Measurements from ENCODE around the gene OLFM4. TPM values are rescaled to one million over a fixed set of nuclear protein-coding genes. Genes with fewer than 3 reads are reported as not detected.

OLFM4 gene
- total and polyA plus RNA-seq, 2 donors from 2014 or later = 14.6 to 40.9 TPM

GRCh38 chr13:53014495-53015443 lies 13.8 kb upstream of the OLFM4 start:
- Histone ChIP-seq H3K4me1 (ENCODE audit: control insufficient read depth in 2 of 3, insufficient read depth in 2 of 3, low read depth in 1 of 3, low read length in 3 of 3) (peaks cover 0 to 3% (median 3%) of the 10 kb centered on the region in 3 donors), H3K9me3 (ENCODE audit: control insufficient read depth in 2 of 3, insufficient read depth in 1 of 3, low read length in 3 of 3) (peaks cover 0 to 4% (median 0%) of the 10 kb centered on the region in 3 donors), H3K4me3 (ENCODE audit: low read length in 3 of 3) (no peak overlapping the region), H3K9ac (ENCODE audit: low read length in 3 of 3) (no peak overlapping the region), H3K27me3 (ENCODE audit: control insufficient read depth, insufficient read depth, low read length) (no peaks in the 10 kb centered on the region), H3K36me3 (ENCODE audit: control insufficient read depth in 2 of 3, insufficient read depth in 3 of 3, low read length in 3 of 3) (no peaks in the 10 kb centered on the region), H3K27ac (ENCODE audit: low read depth in 2 of 2, low read length in 2 of 2) (no peak overlapping the region)
- DNase-seq = no peak
- intact Hi-C loops (cut with DNase I) = no loop called here
- TF ChIP-seq CTCF (IDR thresholded peaks at IDR 0.05; ENCODE audit: borderline replicate concordance, extremely low read depth, insufficient read depth) = no peak
- no peak for FAIRE-seq

GRCh38 chr13:53015971-53016370 lies 12.6 kb upstream of the OLFM4 start:
- DNase-seq (no peak), FAIRE-seq (no peak)
- no peak overlapping the region for H3K4me3 ChIP-seq (ENCODE audit: low read length in 3 of 3)
- H3K9me3 ChIP-seq (ENCODE audit: control insufficient read depth in 2 of 3, insufficient read depth in 1 of 3, low read length in 3 of 3) = peaks cover 0 to 4% (median 0%) of the 10 kb centered on the region in 3 donors
- intact Hi-C loops (cut with DNase I) = no loop called here
- H3K27me3 ChIP-seq (ENCODE audit: control insufficient read depth, insufficient read depth, low read length) = no peaks in the 10 kb centered on the region
- H3K4me1 ChIP-seq (ENCODE audit: control insufficient read depth in 2 of 3, insufficient read depth in 2 of 3, low read depth in 1 of 3, low read length in 3 of 3) = no peaks in the 10 kb centered on the region
- TF ChIP-seq CTCF (IDR thresholded peaks at IDR 0.05; ENCODE audit: borderline replicate concordance, extremely low read depth, insufficient read depth) = no peak
- no peak overlapping the region for H3K9ac ChIP-seq (ENCODE audit: low read length in 3 of 3)
- no peaks in the 10 kb centered on the region for H3K36me3 ChIP-seq (ENCODE audit: control insufficient read depth in 2 of 3, insufficient read depth in 3 of 3, low read length in 3 of 3)
- no peak overlapping the region for H3K27ac ChIP-seq (ENCODE audit: low read depth in 2 of 2, low read length in 2 of 2)

- H3K4me1 ChIP-seq (ENCODE audit: control insufficient read depth in 2 of 3, insufficient read depth in 2 of 3, low read depth in 1 of 3, low read length in 3 of 3) = no peaks in the 10 kb centered on the region
- no peak for DNase-seq
- FAIRE-seq = no peak
- H3K27ac ChIP-seq (ENCODE audit: low read depth in 2 of 2, low read length in 2 of 2) = no peak overlapping the region
- no peak overlapping the region for H3K4me3 ChIP-seq (ENCODE audit: low read length in 3 of 3)
- H3K27me3 ChIP-seq (ENCODE audit: control insufficient read depth, insufficient read depth, low read length) = no peaks in the 10 kb centered on the region
- H3K36me3 ChIP-seq (ENCODE audit: control insufficient read depth in 2 of 3, insufficient read depth in 3 of 3, low read length in 3 of 3) = no peaks in the 10 kb centered on the region
- H3K9ac ChIP-seq (ENCODE audit: low read length in 3 of 3) = no peak overlapping the region
- intact Hi-C loops (cut with DNase I) = no loop called here
- TF ChIP-seq CTCF (IDR thresholded peaks at IDR 0.05; ENCODE audit: borderline replicate concordance, extremely low read depth, insufficient read depth) = no peak
- peaks cover 0 to 4% (median 0%) of the 10 kb centered on the region in 3 donors for H3K9me3 ChIP-seq (ENCODE audit: control insufficient read depth in 2 of 3, insufficient read depth in 1 of 3, low read length in 3 of 3)
Observed at GRCh38 chr13:53017433-53017970, 11.1 kb upstream of the OLFM4 start.
